HG03442 (cell line): ENCODE data around the gene PIGL.
"Not testable (repeated sequence)": the region's sequence is repeated elsewhere in the genome, so short reads cannot be mapped to it uniquely, and the experiment has no call there.

Source experiments
- ATAC-seq: cut with Tn5 transposase; IDR thresholded peaks from one replicate; pipeline ENCODE4 v1.9.1; 2021; ENCODE audit warnings: mild to moderate bottlenecking, moderate library complexity; ENCODE audit not compliant: unreplicated experiment

PIGL gene

GRCh38 chr17:16216341-16217001 lies 539 bp upstream of the PIGL start:
- ATAC-seq = not testable (repeated sequence)

- ATAC-seq = no peak
These were observed 5.4 kb downstream of the PIGL start for GRCh38 chr17:16222406-16222805.

- not testable (repeated sequence) for ATAC-seq
These were observed 13.0 kb downstream of the PIGL start for GRCh38 chr17:16229912-16230561.

- no peak for ATAC-seq
These were observed 15.4 kb downstream of the PIGL start for GRCh38 chr17:16232391-16232790.

- ATAC-seq = no peak
These were observed 22.9 kb downstream of the PIGL start for GRCh38 chr17:16239931-16240330.

GRCh38 chr17:16241906-16242399 lies 24.9 kb downstream of the PIGL start:
- no peak for ATAC-seq

- ATAC-seq = no peak
These were observed 26.4 kb downstream of the PIGL start for GRCh38 chr17:16243385-16243784.

GRCh38 chr17:16243801-16244567 lies 27.0 kb downstream of the PIGL start:
- no peak for ATAC-seq

- ATAC-seq = no peak
These were observed 30.6 kb downstream of the PIGL start for GRCh38 chr17:16247586-16247984.

GRCh38 chr17:16250635-16251034 lies 33.6 kb downstream of the PIGL start:
- no peak for ATAC-seq

GRCh38 chr17:16251043-16251442 lies 34.0 kb downstream of the PIGL start:
- ATAC-seq = no peak

- ATAC-seq = no peak
These were observed 34.5 kb downstream of the PIGL start for GRCh38 chr17:16251556-16251955.

- no peak for ATAC-seq
These were observed 37.9 kb downstream of the PIGL start for GRCh38 chr17:16254773-16255400.

- ATAC-seq = no peak
These were observed 38.5 kb downstream of the PIGL start for GRCh38 chr17:16255481-16255921.

GRCh38 chr17:16258901-16259300 lies 41.9 kb downstream of the PIGL start:
- no peak for ATAC-seq

- ATAC-seq = no peak
These were observed 42.9 kb downstream of the PIGL start for GRCh38 chr17:16259926-16260325.

- no peak for ATAC-seq
These were observed 44.0 kb downstream of the PIGL start for GRCh38 chr17:16261049-16261448.

- no peak for ATAC-seq
These were observed 45.2 kb downstream of the PIGL start for GRCh38 chr17:16262201-16262600.

GRCh38 chr17:16267174-16267573 lies 50.2 kb downstream of the PIGL start:
- ATAC-seq = no peak

- ATAC-seq = no peak
These were observed 52.6 kb downstream of the PIGL start for GRCh38 chr17:16269658-16270057.

GRCh38 chr17:16272111-16272840 lies 55.3 kb downstream of the PIGL start:
- no peak for ATAC-seq
